ENCODE measurements around the gene CNTLN.
"Not testable (repeated sequence)": the region's sequence is repeated elsewhere in the genome, so short reads cannot be mapped to it uniquely, and the experiment has no call there.

The CNTLN gene

GRCh38 chr9:17402309-17402708 lies 267.5 kb downstream of the CNTLN start:
- Histone ChIP-seq H3K79me2 (ENCODE audit: control insufficient read depth, insufficient read depth, low read length, unreplicated experiment) (no peaks in the 10 kb centered on the region), H2AFZ (ENCODE audit: low read length, unreplicated experiment) (no peak overlapping the region), H3K27ac (ENCODE audit: low read depth, low read length) (no peak overlapping the region), H3K4me1 (ENCODE audit: control insufficient read depth, insufficient read depth, low read length, unreplicated experiment) (no peaks in the 10 kb centered on the region), H3K27me3 (ENCODE audit: insufficient read depth, low read length) (no peaks in the 10 kb centered on the region), H3K4me3 (ENCODE audit: low read depth, low read length) (no peak overlapping the region), H3K36me3 (ENCODE audit: insufficient read depth, low read length) (peaks cover 16% of the 10 kb centered on the region)

GRCh38 chr9:17403539-17403938 lies 268.7 kb downstream of the CNTLN start:
- no peaks in the 10 kb centered on the region for H3K27me3 ChIP-seq (ENCODE audit: insufficient read depth, low read length)

GRCh38 chr9:17414986-17415385 lies 280.1 kb downstream of the CNTLN start:
- no peak overlapping the region for H3K27ac ChIP-seq (ENCODE audit: low read depth, low read length)
- H3K36me3 ChIP-seq (ENCODE audit: insufficient read depth, low read length): peaks cover 8% of the 10 kb centered on the region
- no peaks in the 10 kb centered on the region for H3K4me1 ChIP-seq (ENCODE audit: control insufficient read depth, insufficient read depth, low read length, unreplicated experiment)
- no peaks in the 10 kb centered on the region for H3K79me2 ChIP-seq (ENCODE audit: control insufficient read depth, insufficient read depth, low read length, unreplicated experiment)
- H2AFZ ChIP-seq (ENCODE audit: low read length, unreplicated experiment): no peak overlapping the region
- H3K4me3 ChIP-seq (ENCODE audit: low read depth, low read length): no peak overlapping the region
- no peaks in the 10 kb centered on the region for H3K27me3 ChIP-seq (ENCODE audit: insufficient read depth, low read length)

More at GRCh38 chr9:17403539-17403938, 268.7 kb downstream of the CNTLN start:
- Histone ChIP-seq H3K79me2 (ENCODE audit: control insufficient read depth, insufficient read depth, low read length, unreplicated experiment) (no peaks in the 10 kb centered on the region), H3K27ac (ENCODE audit: low read depth, low read length) (no peak overlapping the region), H3K4me1 (ENCODE audit: control insufficient read depth, insufficient read depth, low read length, unreplicated experiment) (no peaks in the 10 kb centered on the region), H2AFZ (ENCODE audit: low read length, unreplicated experiment) (no peak overlapping the region), H3K4me3 (ENCODE audit: low read depth, low read length) (no peak overlapping the region), H3K36me3 (ENCODE audit: insufficient read depth, low read length) (peaks cover 19% of the 10 kb centered on the region)

GRCh38 chr9:17422994-17423680 lies 288.3 kb downstream of the CNTLN start:
- Histone ChIP-seq H3K4me3 (ENCODE audit: low read depth, low read length) (no peak overlapping the region), H2AFZ (ENCODE audit: low read length, unreplicated experiment) (no peak overlapping the region), H3K27me3 (ENCODE audit: insufficient read depth, low read length) (no peaks in the 10 kb centered on the region)

GRCh38 chr9:17423681-17424011 lies 288.8 kb downstream of the CNTLN start:
- H3K4me3 ChIP-seq (ENCODE audit: low read depth, low read length): no peak overlapping the region
- no peaks in the 10 kb centered on the region for H3K27me3 ChIP-seq (ENCODE audit: insufficient read depth, low read length)
- H2AFZ ChIP-seq (ENCODE audit: low read length, unreplicated experiment): no peak overlapping the region
- H3K27ac ChIP-seq (ENCODE audit: low read depth, low read length): no peak overlapping the region
- H3K79me2 ChIP-seq (ENCODE audit: control insufficient read depth, insufficient read depth, low read length, unreplicated experiment): no peaks in the 10 kb centered on the region
- no peaks in the 10 kb centered on the region for H3K4me1 ChIP-seq (ENCODE audit: control insufficient read depth, insufficient read depth, low read length, unreplicated experiment)
- H3K36me3 ChIP-seq (ENCODE audit: insufficient read depth, low read length): no peaks in the 10 kb centered on the region

More at GRCh38 chr9:17422994-17423680, 288.3 kb downstream of the CNTLN start:
- no peaks in the 10 kb centered on the region for H3K4me1 ChIP-seq (ENCODE audit: control insufficient read depth, insufficient read depth, low read length, unreplicated experiment)
- H3K79me2 ChIP-seq (ENCODE audit: control insufficient read depth, insufficient read depth, low read length, unreplicated experiment): no peaks in the 10 kb centered on the region
- H3K36me3 ChIP-seq (ENCODE audit: insufficient read depth, low read length): no peaks in the 10 kb centered on the region
- H3K27ac ChIP-seq (ENCODE audit: low read depth, low read length): no peak overlapping the region

- Histone ChIP-seq H3K79me2 (ENCODE audit: control insufficient read depth, insufficient read depth, low read length, unreplicated experiment) (no peaks in the 10 kb centered on the region), H3K27me3 (ENCODE audit: insufficient read depth, low read length) (no peaks in the 10 kb centered on the region), H3K4me1 (ENCODE audit: control insufficient read depth, insufficient read depth, low read length, unreplicated experiment) (no peaks in the 10 kb centered on the region), H3K27ac (ENCODE audit: low read depth, low read length) (no peak overlapping the region), H3K36me3 (ENCODE audit: insufficient read depth, low read length) (no peaks in the 10 kb centered on the region), H3K4me3 (ENCODE audit: low read depth, low read length) (no peak overlapping the region), H2AFZ (ENCODE audit: low read length, unreplicated experiment) (no peak overlapping the region)
These were observed 290.5 kb downstream of the CNTLN start for GRCh38 chr9:17425384-17425783.

GRCh38 chr9:17433526-17433925 lies 298.7 kb downstream of the CNTLN start:
- no peaks in the 10 kb centered on the region for H3K27me3 ChIP-seq (ENCODE audit: insufficient read depth, low read length)
- H3K36me3 ChIP-seq (ENCODE audit: insufficient read depth, low read length): peaks cover 12% of the 10 kb centered on the region
- no peak overlapping the region for H2AFZ ChIP-seq (ENCODE audit: low read length, unreplicated experiment)
- no peak overlapping the region for H3K27ac ChIP-seq (ENCODE audit: low read depth, low read length)
- H3K79me2 ChIP-seq (ENCODE audit: control insufficient read depth, insufficient read depth, low read length, unreplicated experiment): no peaks in the 10 kb centered on the region
- H3K4me1 ChIP-seq (ENCODE audit: control insufficient read depth, insufficient read depth, low read length, unreplicated experiment): no peaks in the 10 kb centered on the region
- no peak overlapping the region for H3K4me3 ChIP-seq (ENCODE audit: low read depth, low read length)

- no peak overlapping the region for H3K27ac ChIP-seq (ENCODE audit: low read depth, low read length)
- H3K36me3 ChIP-seq (ENCODE audit: insufficient read depth, low read length): peaks cover 21% of the 10 kb centered on the region
- no peaks in the 10 kb centered on the region for H3K27me3 ChIP-seq (ENCODE audit: insufficient read depth, low read length)
- H3K4me3 ChIP-seq (ENCODE audit: low read depth, low read length): no peak overlapping the region
- H3K4me1 ChIP-seq (ENCODE audit: control insufficient read depth, insufficient read depth, low read length, unreplicated experiment): no peaks in the 10 kb centered on the region
- H2AFZ ChIP-seq (ENCODE audit: low read length, unreplicated experiment): no peak overlapping the region
- no peaks in the 10 kb centered on the region for H3K79me2 ChIP-seq (ENCODE audit: control insufficient read depth, insufficient read depth, low read length, unreplicated experiment)
These were observed 302.0 kb downstream of the CNTLN start for GRCh38 chr9:17436854-17437253.

GRCh38 chr9:17437813-17438212 lies 303.0 kb downstream of the CNTLN start:
- H3K4me3 ChIP-seq (ENCODE audit: low read depth, low read length): no peak overlapping the region
- H2AFZ ChIP-seq (ENCODE audit: low read length, unreplicated experiment): no peak overlapping the region
- peaks cover 18% of the 10 kb centered on the region for H3K36me3 ChIP-seq (ENCODE audit: insufficient read depth, low read length)
- H3K79me2 ChIP-seq (ENCODE audit: control insufficient read depth, insufficient read depth, low read length, unreplicated experiment): no peaks in the 10 kb centered on the region
- no peaks in the 10 kb centered on the region for H3K27me3 ChIP-seq (ENCODE audit: insufficient read depth, low read length)
- no peaks in the 10 kb centered on the region for H3K4me1 ChIP-seq (ENCODE audit: control insufficient read depth, insufficient read depth, low read length, unreplicated experiment)
- no peak overlapping the region for H3K27ac ChIP-seq (ENCODE audit: low read depth, low read length)

- H3K79me2 ChIP-seq (ENCODE audit: control insufficient read depth, insufficient read depth, low read length, unreplicated experiment); H3K27ac ChIP-seq (ENCODE audit: low read depth, low read length): not testable (repeated sequence)
These were observed 310.3 kb downstream of the CNTLN start for GRCh38 chr9:17445126-17445525.

GRCh38 chr9:17453751-17454150 lies 318.9 kb downstream of the CNTLN start:
- H3K4me1 ChIP-seq (ENCODE audit: control insufficient read depth, insufficient read depth, low read length, unreplicated experiment): no peaks in the 10 kb centered on the region
- no peak overlapping the region for H2AFZ ChIP-seq (ENCODE audit: low read length, unreplicated experiment)
- H3K36me3 ChIP-seq (ENCODE audit: insufficient read depth, low read length): no peaks in the 10 kb centered on the region
- H3K27ac ChIP-seq (ENCODE audit: low read depth, low read length): no peak overlapping the region
- no peaks in the 10 kb centered on the region for H3K79me2 ChIP-seq (ENCODE audit: control insufficient read depth, insufficient read depth, low read length, unreplicated experiment)
- no peak overlapping the region for H3K4me3 ChIP-seq (ENCODE audit: low read depth, low read length)
- no peaks in the 10 kb centered on the region for H3K27me3 ChIP-seq (ENCODE audit: insufficient read depth, low read length)

More at GRCh38 chr9:17445126-17445525, 310.3 kb downstream of the CNTLN start:
- H3K4me1 ChIP-seq (ENCODE audit: control insufficient read depth, insufficient read depth, low read length, unreplicated experiment); H3K4me3 ChIP-seq (ENCODE audit: low read depth, low read length); H3K27me3 ChIP-seq (ENCODE audit: insufficient read depth, low read length); H2AFZ ChIP-seq (ENCODE audit: low read length, unreplicated experiment): not testable (repeated sequence)
- H3K36me3 ChIP-seq (ENCODE audit: insufficient read depth, low read length): peaks cover 13% of the 10 kb centered on the region; the same call in 1 of the 2 replicates

Data from ACC112 (cell line).